LNCAP (cell line): Measurements from ENCODE around the gene FGFR4.

Source experiments
- CTCF ChIP-seq: fragments of 450-650 bp; IDR thresholded peaks from 2 replicates; pipeline ENCODE4 v1.5.1; 2017; ENCODE audit warnings: mild to moderate bottlenecking

Gene FGFR4

GRCh38 chr5:177098120-177098469 is 11.4 kb downstream of the FGFR4 start:
- TF ChIP-seq CTCF = no peak

- no peak for TF ChIP-seq CTCF
These were observed 11.9 kb downstream of the FGFR4 start for GRCh38 chr5:177098470-177099141.

- TF ChIP-seq CTCF = no peak
These were observed 12.8 kb downstream of the FGFR4 start for GRCh38 chr5:177099422-177100093.

GRCh38 chr5:177100714-177101121 is 14.0 kb downstream of the FGFR4 start:
- TF ChIP-seq CTCF = no peak

GRCh38 chr5:177103523-177104253 is 17.0 kb downstream of the FGFR4 start:
- TF ChIP-seq CTCF = no peak

GRCh38 chr5:177105691-177106476 is 19.2 kb downstream of the FGFR4 start:
- no peak for TF ChIP-seq CTCF

- no peak for TF ChIP-seq CTCF
These were observed 20.4 kb downstream of the FGFR4 start for GRCh38 chr5:177107159-177107558.
